Natural killer cell (primary cell): Measurements from ENCODE around the gene OGFR. TPM values are rescaled to one million over a fixed set of nuclear protein-coding genes. Genes with fewer than 3 reads are reported as not detected.
"Not testable (repeated sequence)": the region's sequence is repeated elsewhere in the genome, so short reads cannot be mapped to it uniquely, and the experiment has no call there.

ENCODE experiments used
- ATAC-seq, 3 donors: fragments of 150-1000 bp in 2 of 3; fragments of 200-7000 bp in 1 of 3; cut with Tn5 transposase; 1 replicate in 1 of 3; 2 replicates in 2 of 3; pipeline ENCODE4 v1.10.0; 2021; ENCODE audit warnings: mild to moderate bottlenecking in 2 of 3, moderate library complexity in 2 of 3
- DNase-seq, 2 donors: peaks; one replicate each; pipeline versions ENCODE4 v3.0.0 to v3.0.0-alpha.2; 2013 to 2021; ENCODE audit warnings: mixed read lengths in 1 of 2
- H3K27ac ChIP-seq: one replicate; pipeline ENCODE4 v1.5.1; 2013; ENCODE audit warnings: mild to moderate bottlenecking, low read length
- H3K27me3 ChIP-seq: one replicate; pipeline ENCODE4 v1.6.1; 2013; ENCODE audit warnings: low read length; ENCODE audit not compliant: control insufficient read depth, insufficient read depth
- H3K36me3 ChIP-seq: one replicate; pipeline ENCODE4 v1.6.1; 2013; ENCODE audit warnings: low read length; ENCODE audit not compliant: control insufficient read depth, insufficient read depth
- H3K4me1 ChIP-seq: one replicate; pipeline ENCODE4 v1.6.1; 2013; ENCODE audit warnings: low read length; ENCODE audit not compliant: control insufficient read depth, insufficient read depth
- H3K4me3 ChIP-seq: one replicate; pipeline ENCODE4 v1.5.1; 2013; ENCODE audit warnings: low read length
- H3K9me3 ChIP-seq: one replicate; pipeline ENCODE4 v1.6.1; 2013; ENCODE audit warnings: low read length; ENCODE audit not compliant: control insufficient read depth, insufficient read depth
- H3K27ac Mint-ChIP-seq, 2 donors: one replicate each; pipeline ENCODE4 v1.8.0; 2022; ENCODE audit warnings: mild to moderate bottlenecking in 2 of 2, mixed read lengths in 2 of 2, moderate library complexity in 1 of 2
- H3K27me3 Mint-ChIP-seq, 2 donors: one replicate each; pipeline ENCODE4 v1.8.0; 2022; ENCODE audit warnings: low read depth in 2 of 2, mixed read lengths in 2 of 2
- H3K36me3 Mint-ChIP-seq: one replicate; pipeline ENCODE4 v1.8.0; 2022; ENCODE audit warnings: mixed read lengths
- H3K4me1 Mint-ChIP-seq, 2 donors: one replicate each; pipeline ENCODE4 v1.8.0; 2022; ENCODE audit warnings: mixed read lengths in 2 of 2
- H3K4me3 Mint-ChIP-seq: one replicate; pipeline ENCODE4 v1.8.0; 2022; ENCODE audit warnings: mild to moderate bottlenecking, moderate library complexity, mixed read lengths
- H3K9me3 Mint-ChIP-seq, 2 donors: one replicate each; pipeline ENCODE4 v1.8.0; 2022; ENCODE audit warnings: mixed read lengths in 2 of 2
- WGBS: methylation state at CpG from one replicate; pipeline ENCODE4 v1.1.7; 2013; ENCODE audit warnings: missing lambda C conversion rate; ENCODE audit not compliant: insufficient coverage; 5-methylcytosine and 5-hydroxymethylcytosine counted together
- intact Hi-C: fragments of 100-400 bp; cut with micrococcal nuclease; formaldehyde crosslinking; loops from one replicate; pipeline ENCODE4 v1.14.2; 2022
- total RNA-seq, 4 donors: library from RNA; stranded (reverse); fragments of 120-200 nt in 1 of 4; gene quantifications; one replicate each; pipeline versions ENCODE4 v1.2.3 to v1.2.4, GENCODE V29; 2013 to 2022
- TF ChIP-seq, protein P1 (sequence below): fragments of 200-600 bp; IDR thresholded peaks from one replicate; pipeline ENCODE4 v1.8.0; 2022; ENCODE audit warnings: antibody characterized with exemption

The OGFR gene
- total RNA-seq, 3 donors from 2014 or later (not counting 1 experiment from before 2014, with no cell fraction given) = 71.0 to 84.0 (median 83.0) TPM

DNA sequence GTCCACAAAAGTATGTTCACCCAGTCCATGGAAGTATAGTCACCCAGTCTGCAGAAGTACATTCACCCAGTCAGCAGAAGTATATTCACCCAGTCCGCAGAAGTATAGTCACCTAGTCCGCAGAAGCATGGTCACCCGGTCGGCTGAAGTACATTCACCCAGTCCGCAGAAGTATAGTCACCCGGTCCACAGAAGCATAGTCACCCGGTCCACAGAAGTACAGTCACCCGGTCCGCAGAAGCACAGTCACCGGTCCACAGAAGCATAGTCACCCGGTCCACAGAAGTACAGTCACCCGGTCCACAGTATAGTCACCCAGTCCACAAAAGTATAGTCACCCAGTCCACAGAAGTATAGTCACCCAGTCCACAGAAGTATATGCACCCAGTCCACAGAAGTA, 48.2 kb downstream of the OGFR start:
- intact Hi-C loops = no loop called here
- no peak for ATAC-seq
- no peak for DNase-seq
- H3K27me3 ChIP-seq = no peaks in the 10 kb centered on the region
- Mint-ChIP-seq H3K4me1 (peaks cover 6 to 8% of the 10 kb centered on the region in 2 donors), H3K4me3 (no peak overlapping the region), H3K36me3 (peaks cover 6% of the 10 kb centered on the region), H3K27me3 (no peaks in the 10 kb centered on the region), H3K9me3 (no peaks in the 10 kb centered on the region), H3K27ac (no peak overlapping the region)
- TF ChIP-seq, protein P1, sequence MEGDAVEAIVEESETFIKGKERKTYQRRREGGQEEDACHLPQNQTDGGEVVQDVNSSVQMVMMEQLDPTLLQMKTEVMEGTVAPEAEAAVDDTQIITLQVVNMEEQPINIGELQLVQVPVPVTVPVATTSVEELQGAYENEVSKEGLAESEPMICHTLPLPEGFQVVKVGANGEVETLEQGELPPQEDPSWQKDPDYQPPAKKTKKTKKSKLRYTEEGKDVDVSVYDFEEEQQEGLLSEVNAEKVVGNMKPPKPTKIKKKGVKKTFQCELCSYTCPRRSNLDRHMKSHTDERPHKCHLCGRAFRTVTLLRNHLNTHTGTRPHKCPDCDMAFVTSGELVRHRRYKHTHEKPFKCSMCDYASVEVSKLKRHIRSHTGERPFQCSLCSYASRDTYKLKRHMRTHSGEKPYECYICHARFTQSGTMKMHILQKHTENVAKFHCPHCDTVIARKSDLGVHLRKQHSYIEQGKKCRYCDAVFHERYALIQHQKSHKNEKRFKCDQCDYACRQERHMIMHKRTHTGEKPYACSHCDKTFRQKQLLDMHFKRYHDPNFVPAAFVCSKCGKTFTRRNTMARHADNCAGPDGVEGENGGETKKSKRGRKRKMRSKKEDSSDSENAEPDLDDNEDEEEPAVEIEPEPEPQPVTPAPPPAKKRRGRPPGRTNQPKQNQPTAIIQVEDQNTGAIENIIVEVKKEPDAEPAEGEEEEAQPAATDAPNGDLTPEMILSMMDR = no peak
- 96% methylated on average over 12 of the region's 12 CpGs for WGBS
- no peak overlapping the region for H3K4me3 ChIP-seq
- H3K9me3 ChIP-seq = no peaks in the 10 kb centered on the region
- peaks cover 13% of the 10 kb centered on the region for H3K36me3 ChIP-seq
- no peaks in the 10 kb centered on the region for H3K4me1 ChIP-seq
- no peak overlapping the region for H3K27ac ChIP-seq

DNA sequence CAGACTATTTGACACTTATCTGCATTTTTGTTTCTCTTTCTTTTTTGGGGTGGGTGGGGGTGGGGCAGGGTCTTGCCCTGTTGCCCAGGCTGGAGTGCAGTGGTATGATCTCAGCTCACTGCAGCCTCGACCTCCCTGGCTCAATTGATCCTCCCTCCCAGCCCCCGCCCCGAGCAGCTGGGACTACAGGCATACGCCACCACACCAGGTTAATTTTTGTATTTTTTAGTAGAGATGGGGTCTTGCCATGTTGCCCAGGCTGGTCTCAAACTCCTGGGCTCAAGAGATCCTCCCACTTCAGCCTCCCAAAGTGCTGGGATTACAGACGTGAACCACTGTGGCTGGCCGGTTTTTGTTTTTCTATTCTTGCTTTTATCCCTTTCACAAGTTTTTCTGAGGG, 48.7 kb downstream of the OGFR start:
- 96% methylated on average over 6 of the region's 6 CpGs for WGBS
- H3K9me3 Mint-ChIP-seq, ATAC-seq, H3K27me3 ChIP-seq, H3K36me3 Mint-ChIP-seq, H3K27ac Mint-ChIP-seq, DNase-seq, H3K27ac ChIP-seq, H3K4me3 ChIP-seq, H3K4me3 Mint-ChIP-seq, H3K9me3 ChIP-seq, intact Hi-C loops, H3K4me1 ChIP-seq, H3K27me3 Mint-ChIP-seq: not testable (repeated sequence)
- peaks cover 10% of the 10 kb centered on the region in 2 donors for H3K4me1 Mint-ChIP-seq
- H3K36me3 ChIP-seq = peaks cover 13% of the 10 kb centered on the region

DNA sequence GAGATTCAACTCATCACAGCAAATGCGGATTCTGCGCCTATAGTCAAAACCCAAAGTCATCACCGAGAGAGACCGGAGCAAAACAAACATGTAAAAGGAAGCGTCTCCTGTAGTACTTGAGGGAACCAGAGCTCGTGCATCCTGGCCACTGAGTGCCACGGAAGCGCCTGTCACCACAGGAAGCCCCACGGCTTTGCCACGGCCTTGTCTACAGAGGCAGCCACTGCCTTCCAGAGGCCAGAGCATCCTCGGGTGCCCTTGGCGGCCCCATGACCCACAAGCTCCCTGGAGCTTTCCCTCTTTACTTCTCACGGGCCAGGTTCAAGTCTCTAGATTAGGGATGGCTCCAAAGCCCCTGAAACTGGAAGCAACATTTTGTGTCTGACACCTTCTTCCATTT, 49.5 kb downstream of the OGFR start:
- H3K36me3 ChIP-seq = peaks cover 13% of the 10 kb centered on the region
- Mint-ChIP-seq H3K27ac (no peak overlapping the region), H3K9me3 (no peaks in the 10 kb centered on the region), H3K27me3 (no peaks in the 10 kb centered on the region), H3K36me3 (peaks cover 6% of the 10 kb centered on the region), H3K4me1 (peaks cover 12% of the 10 kb centered on the region in 2 donors), H3K4me3 (no peak overlapping the region)
- TF ChIP-seq, protein P1 = no peak
- intact Hi-C loops = no loop called here
- H3K27ac ChIP-seq = no peak overlapping the region
- H3K4me3 ChIP-seq = no peak overlapping the region
- no peaks in the 10 kb centered on the region for H3K9me3 ChIP-seq
- 91% methylated on average over 13 of the region's 13 CpGs for WGBS
- DNase-seq = no peak
- H3K4me1 ChIP-seq = no peaks in the 10 kb centered on the region
- ATAC-seq = no peak
- no peaks in the 10 kb centered on the region for H3K27me3 ChIP-seq

DNA sequence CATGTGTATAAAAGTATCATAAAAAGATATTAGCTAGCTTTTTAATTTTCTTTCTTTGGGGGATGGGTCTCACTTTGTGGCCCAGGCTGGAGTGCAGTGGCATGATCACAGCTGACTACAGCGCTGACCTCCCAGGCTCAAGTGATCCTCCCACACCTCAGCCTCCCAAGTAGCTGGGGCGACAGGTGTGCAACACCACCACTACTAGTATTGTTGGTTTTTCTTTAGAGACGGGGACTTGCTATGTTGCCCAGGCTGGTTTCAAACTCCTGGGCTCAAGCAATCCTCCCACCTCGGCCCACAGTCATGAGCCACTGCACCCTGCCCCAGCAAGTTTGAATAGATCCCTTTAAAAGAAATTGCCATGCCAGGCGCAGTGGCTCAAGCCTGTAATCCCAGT, 50.5 kb downstream of the OGFR start:
- WGBS = 91% methylated on average over 4 of the region's 5 CpGs
- peaks cover 14 to 17% of the 10 kb centered on the region in 2 donors for H3K4me1 Mint-ChIP-seq
- Histone ChIP-seq H3K27me3 (no peaks in the 10 kb centered on the region), H3K4me1 (peaks cover under 1% of the 10 kb centered on the region), H3K9me3 (no peaks in the 10 kb centered on the region), H3K36me3 (peaks cover 13% of the 10 kb centered on the region), H3K27ac (no peak overlapping the region), H3K4me3 (no peak overlapping the region)
- intact Hi-C loops = no loop called here
- no peak overlapping the region for H3K4me3 Mint-ChIP-seq
- ATAC-seq (no peak), DNase-seq (no peak)
- no peaks in the 10 kb centered on the region for H3K27me3 Mint-ChIP-seq
- no peaks in the 10 kb centered on the region for H3K9me3 Mint-ChIP-seq
- TF ChIP-seq, protein P1 = no peak
- no peak overlapping the region for H3K27ac Mint-ChIP-seq
- H3K36me3 Mint-ChIP-seq = peaks cover 6% of the 10 kb centered on the region
